Measurements from ENCODE around the gene OR10S1.
"Not testable (repeated sequence)": the region's sequence is repeated elsewhere in the genome, so short reads cannot be mapped to it uniquely, and the experiment has no call there.

OR10S1 gene

GRCh38 chr11:123977731-123978347, at the start of gene OR10S1:
OR10S1 (minus strand) TSS chr11:123977781; CDS start chr11:123977664, 117 bp downstream.
- DNase-seq, result no peak

GRCh38 chr11:124026498-124026897, 48.9 kb upstream of the OR10S1 start, which contains the start of gene OR10G8:
OR10G8 (plus strand) TSS chr11:124026798; CDS start chr11:124029623, 2,825 bp downstream.
- DNase-seq, result no peak

GRCh38 chr11:124015837-124016236, 38.3 kb upstream of the OR10S1 start:
- not testable (repeated sequence) for DNase-seq

GRCh38 chr11:124012697-124013096, 35.1 kb upstream of the OR10S1 start, which contains the start of gene OR10G4:
OR10G4 (plus strand) TSS chr11:124012997; CDS start chr11:124015575, 2,578 bp downstream.
- DNase-seq, result no peak

- DNase-seq, result no peak
Measured at GRCh38 chr11:123995119-123995518, 17.5 kb upstream of the OR10S1 start, which contains the start of gene OR10G6. OR10G6 (minus strand) TSS chr11:123995161; CDS start chr11:123995161, 0 bp downstream.

GRCh38 chr11:123979311-123979710, 1.7 kb upstream of the OR10S1 start:
- DNase-seq, result no peak

- DNase-seq, result no peak
Measured at GRCh38 chr11:123976770-123977560, 616 bp downstream of the OR10S1 start.

GRCh38 chr11:123973816-123974215, 3.8 kb downstream of the OR10S1 start:
- no peak for DNase-seq

- no peak for DNase-seq
Measured at GRCh38 chr11:123956752-123957151, 20.8 kb downstream of the OR10S1 start.

- no peak for DNase-seq
Measured at GRCh38 chr11:123945132-123945531, 32.4 kb downstream of the OR10S1 start.

GRCh38 chr11:123943738-123944137, 33.8 kb downstream of the OR10S1 start, which contains the start of gene OR6T1:
OR6T1 (minus strand) TSS chr11:123943838; CDS start chr11:123943838, 0 bp downstream.
- no peak for DNase-seq

GRCh38 chr11:123942413-123942812, 35.2 kb downstream of the OR10S1 start:
- DNase-seq, result no peak

- DNase-seq, result no peak
Measured at GRCh38 chr11:123939317-123939716, 38.3 kb downstream of the OR10S1 start, which contains the start of gene OR4D5. OR4D5 (plus strand) TSS chr11:123939617; CDS start chr11:123939617, 0 bp downstream.
